Body of pancreas (tissue), 4 donors: ENCODE results near the gene OOEP.
"Not testable (repeated sequence)": the region's sequence is repeated elsewhere in the genome, so short reads cannot be mapped to it uniquely, and the experiment has no call there.

Source experiments
- CTCF ChIP-seq, 7 experiments: fragments of 450-650 bp in 4 of 7; fragments of 200-600 bp in 3 of 7; sonication (generic) in 3 of 7; IDR thresholded peaks; one replicate each; pipeline ENCODE4 v1.5.1; 2016 to 2019; ENCODE audit warnings: antibody characterized with exemption in 7 of 7
- POLR2A ChIP-seq, 3 donors: fragments of 450-650 bp; IDR thresholded peaks; one replicate each; pipeline ENCODE4 v1.6.1; 2016; ENCODE audit warnings: antibody characterized with exemption in 3 of 3, mild to moderate bottlenecking in 2 of 3

GRCh38 chr6:73392188-73392587 is 22.5 kb upstream of the OOEP start:
- TF ChIP-seq POLR2A, CTCF (IDR thresholded peaks at IDR 0.05): not testable (repeated sequence)
